ENCODE results near the gene ASF1B. TPM values are rescaled to one million over a fixed set of nuclear protein-coding genes. Genes with fewer than 3 reads are reported as not detected.
A peak's percentile ranks its signal among the peaks of the same experiment; 100 is the strongest.

ASF1B gene
- total and polyA plus RNA-seq, 12 donors = 0.48 to 17.2 (median 1.9) TPM

DNA sequence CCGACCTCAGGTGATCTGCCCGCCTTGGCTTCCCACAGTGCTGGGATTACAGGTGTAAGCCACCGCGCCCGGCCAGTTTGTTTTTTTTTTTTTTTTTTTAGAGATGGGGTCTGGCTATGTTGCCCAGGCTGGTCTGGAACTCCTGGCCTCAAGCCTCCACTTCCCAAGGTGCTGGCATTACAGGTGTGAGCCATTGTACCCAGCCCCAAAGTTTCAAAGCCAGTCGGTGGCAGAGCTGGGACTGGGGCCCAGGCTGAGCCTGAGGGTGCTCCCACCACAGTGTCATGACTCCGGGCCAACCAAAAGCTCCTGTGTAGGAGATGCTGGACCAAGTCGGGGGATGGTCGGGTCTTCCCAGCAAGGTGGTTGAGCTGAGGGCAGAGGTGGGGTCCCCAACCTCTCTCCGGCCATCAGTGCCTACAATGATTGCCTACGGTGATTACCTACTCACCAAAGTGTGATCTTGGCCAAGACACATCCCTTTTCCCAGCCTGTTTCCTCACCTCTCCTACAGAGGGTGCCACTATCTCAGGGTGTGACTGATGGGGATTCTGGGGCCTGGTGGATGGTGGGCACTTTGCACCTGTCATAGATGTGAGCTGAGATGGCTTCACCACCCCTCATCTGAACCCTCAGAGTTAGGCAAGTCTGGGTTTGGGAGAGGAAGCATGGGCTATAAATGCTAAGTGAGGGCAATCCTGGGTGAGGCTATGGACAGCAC is 40.0 kb downstream of the ASF1B start:
- peak in 1 of 7 donors; percentile 31 for DNase-seq
- Histone ChIP-seq H3K9me3 (replicated peaks in 1 of 3) (peaks cover 0 to 5% (median 0%) of the 10 kb centered on the region in 3 donors), H3K36me3 (replicated peaks in 1 of 2) (peaks cover 0 to 55% of the 10 kb centered on the region in 2 donors), H3K27me3 (no peaks in the 10 kb centered on the region), H3K4me3 (no peak overlapping the region), H3K4me1 (replicated peaks in 1 of 2) (peaks cover 0 to 14% of the 10 kb centered on the region in 2 donors), H3K27ac (no peak overlapping the region)
- TF ChIP-seq, protein P1, sequence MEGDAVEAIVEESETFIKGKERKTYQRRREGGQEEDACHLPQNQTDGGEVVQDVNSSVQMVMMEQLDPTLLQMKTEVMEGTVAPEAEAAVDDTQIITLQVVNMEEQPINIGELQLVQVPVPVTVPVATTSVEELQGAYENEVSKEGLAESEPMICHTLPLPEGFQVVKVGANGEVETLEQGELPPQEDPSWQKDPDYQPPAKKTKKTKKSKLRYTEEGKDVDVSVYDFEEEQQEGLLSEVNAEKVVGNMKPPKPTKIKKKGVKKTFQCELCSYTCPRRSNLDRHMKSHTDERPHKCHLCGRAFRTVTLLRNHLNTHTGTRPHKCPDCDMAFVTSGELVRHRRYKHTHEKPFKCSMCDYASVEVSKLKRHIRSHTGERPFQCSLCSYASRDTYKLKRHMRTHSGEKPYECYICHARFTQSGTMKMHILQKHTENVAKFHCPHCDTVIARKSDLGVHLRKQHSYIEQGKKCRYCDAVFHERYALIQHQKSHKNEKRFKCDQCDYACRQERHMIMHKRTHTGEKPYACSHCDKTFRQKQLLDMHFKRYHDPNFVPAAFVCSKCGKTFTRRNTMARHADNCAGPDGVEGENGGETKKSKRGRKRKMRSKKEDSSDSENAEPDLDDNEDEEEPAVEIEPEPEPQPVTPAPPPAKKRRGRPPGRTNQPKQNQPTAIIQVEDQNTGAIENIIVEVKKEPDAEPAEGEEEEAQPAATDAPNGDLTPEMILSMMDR (IDR thresholded peaks at IDR 0.05) = no peak
- no peak for TF ChIP-seq POLR2A (IDR thresholded peaks at IDR 0.05)
- WGBS, 4 donors = 92 to 97% (median 94%) methylated on average over 6 to 11 of the region's 11 CpGs
- intact Hi-C loops (cut with DNase I) = no loop called here

DNA sequence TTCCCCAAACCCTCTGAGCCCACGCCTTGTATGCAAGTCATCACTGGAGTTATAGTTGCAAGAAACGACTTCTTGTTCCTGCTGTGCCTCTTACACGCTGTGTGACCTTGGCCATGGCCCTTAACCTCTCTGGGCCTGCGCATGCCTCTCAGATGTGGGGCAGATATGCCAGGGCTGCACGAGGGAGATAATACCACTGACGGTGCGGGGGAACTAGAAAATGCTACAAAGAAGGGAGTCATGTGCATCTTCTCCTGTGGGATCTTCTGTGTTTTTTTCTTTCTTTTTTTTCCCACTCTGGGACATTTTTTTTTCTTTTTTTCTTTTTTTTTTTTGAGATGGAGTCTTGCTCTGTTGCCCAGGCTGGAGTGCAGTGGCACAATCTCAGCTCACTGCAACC is 41.5 kb downstream of the ASF1B start:
- peak; percentile 54 to 87 (median 82) for DNase-seq

DNA sequence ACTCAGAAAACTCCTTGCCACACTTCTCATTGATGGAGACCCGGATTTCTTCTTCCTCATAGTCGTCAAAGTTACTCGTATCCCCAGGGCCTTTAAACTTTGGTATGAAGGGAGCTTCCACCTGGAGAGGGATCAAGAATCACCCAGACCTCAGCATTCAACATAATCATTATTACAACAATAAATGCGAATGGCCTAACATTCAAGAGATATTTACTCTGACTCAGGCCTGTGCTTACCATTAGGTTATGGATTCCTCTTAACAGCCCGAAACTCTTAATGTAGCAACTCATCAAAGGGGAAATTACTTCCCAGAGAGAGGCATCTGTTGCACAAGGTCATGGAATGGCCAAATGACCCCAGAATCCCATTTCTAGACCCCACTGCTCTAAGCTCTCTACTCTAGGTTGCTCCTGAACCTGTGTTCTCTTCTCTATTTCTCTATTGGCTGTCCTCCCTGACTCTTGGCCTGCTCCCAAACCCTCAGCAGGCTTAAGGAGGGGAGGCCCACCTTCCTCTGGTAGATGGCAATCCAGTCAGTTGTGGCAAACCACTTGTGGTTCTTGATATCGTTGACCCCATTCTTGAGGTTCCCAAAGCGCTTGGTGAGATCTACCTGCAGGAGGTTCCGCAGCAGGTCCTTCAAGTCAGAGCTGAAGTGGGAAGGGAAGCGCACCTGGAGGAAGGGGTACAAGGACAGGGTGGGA is 43.1 kb downstream of the ASF1B start:
- TF ChIP-seq, protein P1 (IDR thresholded peaks at IDR 0.05) = no peak
- no peak for TF ChIP-seq POLR2A (IDR thresholded peaks at IDR 0.05)
- Histone ChIP-seq H3K36me3 (replicated peaks in 1 of 2) (peaks cover 0 to 30% of the 10 kb centered on the region in 2 donors), H3K27ac (no peak overlapping the region), H3K4me3 (no peak overlapping the region), H3K9me3 (replicated peaks in 1 of 3) (peaks cover 0 to 5% (median 0%) of the 10 kb centered on the region in 3 donors), H3K27me3 (no peaks in the 10 kb centered on the region), H3K4me1 (replicated peaks in 1 of 2) (peaks cover 0 to 21% of the 10 kb centered on the region in 2 donors)
- WGBS, 4 donors = 93 to 96% (median 95%) methylated on average over 7 to 9 of the region's 9 CpGs
- intact Hi-C loops (cut with DNase I) = no loop called here
- no peak for DNase-seq

More for the DNA sequence above, 41.5 kb downstream of the ASF1B start:
- peaks cover 0 to 16% of the 10 kb centered on the region in 2 donors for H3K4me1 ChIP-seq (replicated peaks in 1 of 2)
- no peak overlapping the region for H3K4me3 ChIP-seq
- peak overlapping the region in 3 of 5 donors; percentile 31 to 64 (median 63) for H3K27ac ChIP-seq
- peaks cover 0 to 5% (median 0%) of the 10 kb centered on the region in 3 donors for H3K9me3 ChIP-seq (replicated peaks in 1 of 3)
- no peaks in the 10 kb centered on the region for H3K27me3 ChIP-seq
- intact Hi-C loops (cut with DNase I) = no loop called here
- WGBS, 4 donors = 37 to 46% (median 43%) methylated on average over 7 of the region's 7 CpGs
- peaks cover 0 to 39% of the 10 kb centered on the region in 2 donors for H3K36me3 ChIP-seq (replicated peaks in 1 of 2)
- TF ChIP-seq POLR2A (IDR thresholded peaks at IDR 0.05) = no peak
- TF ChIP-seq, protein P1 (IDR thresholded peaks at IDR 0.05) = no peak

DNA sequence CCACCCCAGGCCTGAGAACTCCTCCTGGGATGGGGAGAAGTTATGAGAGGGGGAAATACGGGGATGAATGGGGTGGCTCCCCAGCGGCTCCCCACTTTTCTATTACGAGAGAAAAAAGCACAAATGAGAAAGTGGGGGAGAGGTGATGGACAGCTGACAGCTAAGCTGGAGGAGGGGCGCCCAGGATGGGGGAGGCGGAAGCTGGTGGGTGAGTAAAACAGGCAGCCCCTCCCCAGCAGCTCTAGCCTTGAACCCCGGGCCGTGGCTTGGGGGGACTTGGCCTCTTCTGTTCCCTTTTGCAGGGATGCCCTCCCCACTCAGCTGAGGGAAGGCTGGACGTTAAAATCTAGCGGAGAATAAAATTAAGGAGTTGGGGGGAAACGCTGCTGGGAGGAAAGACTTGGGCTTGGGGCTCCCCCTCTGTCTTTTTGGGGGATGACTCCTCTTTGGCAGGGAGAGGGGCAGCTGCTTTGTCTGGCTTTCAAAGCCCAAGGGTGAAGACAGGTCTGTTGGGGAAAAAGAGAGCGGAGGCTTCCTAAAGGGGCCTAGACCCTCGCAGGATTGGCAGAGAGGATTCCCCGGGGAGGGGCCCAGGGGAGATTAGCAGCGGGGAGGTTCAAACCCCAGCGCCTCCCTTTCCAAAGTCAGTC is 44.5 kb downstream of the ASF1B start:
- no peak for TF ChIP-seq POLR2A (IDR thresholded peaks at IDR 0.05)
- TF ChIP-seq, protein P1 (IDR thresholded peaks at IDR 0.05) = no peak
- peaks cover 0 to 5% (median 0%) of the 10 kb centered on the region in 3 donors for H3K9me3 ChIP-seq (replicated peaks in 1 of 3)
- peak overlapping the region in 4 of 5 donors; percentile 91 to 98 (median 94) for H3K27ac ChIP-seq
- DNase-seq = peak in 1 of 7 donors; percentile 47
- intact Hi-C loops (cut with DNase I) = no loop called here
- peak overlapping the region in 2 of 4 donors; percentile 64 to 92 for H3K4me3 ChIP-seq
- peaks cover 0 to 21% of the 10 kb centered on the region in 2 donors for H3K4me1 ChIP-seq (replicated peaks in 1 of 2)
- peaks cover 0 to 22% of the 10 kb centered on the region in 2 donors for H3K36me3 ChIP-seq (replicated peaks in 1 of 2)
- no peaks in the 10 kb centered on the region for H3K27me3 ChIP-seq
- 16 to 22% (median 18%) methylated on average over 15 of the region's 15 CpGs for WGBS, 4 donors

Measured in adrenal gland (tissue), 12 donors.